Ramos (cell line): ENCODE results near the gene TSPAN15.
"Not testable (repeated sequence)": the region's sequence is repeated elsewhere in the genome, so short reads cannot be mapped to it uniquely, and the experiment has no call there.

Experiments
- in situ Hi-C: fragments of 300-500 bp; cut with MboI; formaldehyde crosslinking; loops from one replicate; pipeline ENCODE4 v1.14.3; 2022; ENCODE audit warnings: low sequenced_read_pairs; ENCODE audit not compliant: unreplicated experiment

The TSPAN15 gene

GRCh38 chr10:69479240-69480067 is 28.2 kb downstream of the TSPAN15 start:
- in situ Hi-C loops = no loop called here

GRCh38 chr10:69480068-69480412 is 28.8 kb downstream of the TSPAN15 start:
- in situ Hi-C loops = no loop called here

GRCh38 chr10:69481305-69481704 is 30.0 kb downstream of the TSPAN15 start:
- in situ Hi-C loops = no loop called here

- in situ Hi-C loops = no loop called here
These were observed 30.7 kb downstream of the TSPAN15 start for GRCh38 chr10:69481811-69482524.

- in situ Hi-C loops = no loop called here
These were observed 32.7 kb downstream of the TSPAN15 start for GRCh38 chr10:69483963-69484362.

- in situ Hi-C loops = no loop called here
These were observed 33.5 kb downstream of the TSPAN15 start for GRCh38 chr10:69484736-69485135.

- in situ Hi-C loops = no loop called here
These were observed 35.9 kb downstream of the TSPAN15 start for GRCh38 chr10:69486922-69487730.

GRCh38 chr10:69488149-69488844 is 37.0 kb downstream of the TSPAN15 start:
- in situ Hi-C loops = not testable (repeated sequence)

- in situ Hi-C loops = not testable (repeated sequence)
These were observed 37.6 kb downstream of the TSPAN15 start for GRCh38 chr10:69488856-69489255.

- in situ Hi-C loops = no loop called here
These were observed 38.3 kb downstream of the TSPAN15 start for GRCh38 chr10:69489506-69490090.

GRCh38 chr10:69490876-69491275 is 39.6 kb downstream of the TSPAN15 start:
- in situ Hi-C loops = no loop called here

GRCh38 chr10:69491611-69492010 is 40.3 kb downstream of the TSPAN15 start:
- in situ Hi-C loops = no loop called here

- in situ Hi-C loops = no loop called here
These were observed 41.0 kb downstream of the TSPAN15 start for GRCh38 chr10:69492091-69492745.

- in situ Hi-C loops = no loop called here
These were observed 41.6 kb downstream of the TSPAN15 start for GRCh38 chr10:69492746-69493462.

GRCh38 chr10:69494626-69495558 is 43.6 kb downstream of the TSPAN15 start:
- in situ Hi-C loops = no loop called here

GRCh38 chr10:69495666-69496065 is 44.4 kb downstream of the TSPAN15 start:
- in situ Hi-C loops = no loop called here

- in situ Hi-C loops = no loop called here
These were observed 45.3 kb downstream of the TSPAN15 start for GRCh38 chr10:69496352-69497230.
